GM08714 (cell line): ENCODE results near the gene SMIM8.
"Not testable (repeated sequence)": the region's sequence is repeated elsewhere in the genome, so short reads cannot be mapped to it uniquely, and the experiment has no call there.

Experiments used
- H3K4me3 ChIP-seq: fragments of 200-500 bp; sonication (Bioruptor generic); 2 replicates; pipeline ENCODE4 v1.5.1; 2014; ENCODE audit warnings: mild to moderate bottlenecking, low read length, inconsistent platforms
- ZNF274 ChIP-seq: IDR thresholded peaks from 2 replicates; pipeline ENCODE4 v1.6.1; 2012; ENCODE audit warnings: mild to moderate bottlenecking, low read depth, low read length

The SMIM8 gene

DNA sequence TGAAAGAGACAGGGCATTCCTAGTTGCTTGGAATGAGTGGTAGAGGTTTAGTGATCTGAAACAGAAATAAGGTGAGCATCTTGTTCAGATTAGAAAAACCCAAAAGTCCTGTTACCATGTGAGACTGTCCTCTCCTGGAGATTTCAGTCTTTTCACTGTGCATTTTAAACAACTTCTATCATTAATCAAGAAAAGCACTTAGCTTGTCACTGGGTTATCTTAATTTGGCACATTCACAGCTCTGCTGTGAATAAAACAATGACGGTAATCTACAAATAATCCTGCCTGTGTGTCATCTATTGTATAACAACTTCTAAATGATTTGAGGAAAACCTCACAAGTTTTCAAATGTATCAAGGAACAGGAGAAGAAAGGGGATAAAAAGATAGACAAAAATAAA is 9.5 kb upstream of the SMIM8 start:
- no peak for TF ChIP-seq ZNF274
- no peak overlapping the region for H3K4me3 ChIP-seq

DNA sequence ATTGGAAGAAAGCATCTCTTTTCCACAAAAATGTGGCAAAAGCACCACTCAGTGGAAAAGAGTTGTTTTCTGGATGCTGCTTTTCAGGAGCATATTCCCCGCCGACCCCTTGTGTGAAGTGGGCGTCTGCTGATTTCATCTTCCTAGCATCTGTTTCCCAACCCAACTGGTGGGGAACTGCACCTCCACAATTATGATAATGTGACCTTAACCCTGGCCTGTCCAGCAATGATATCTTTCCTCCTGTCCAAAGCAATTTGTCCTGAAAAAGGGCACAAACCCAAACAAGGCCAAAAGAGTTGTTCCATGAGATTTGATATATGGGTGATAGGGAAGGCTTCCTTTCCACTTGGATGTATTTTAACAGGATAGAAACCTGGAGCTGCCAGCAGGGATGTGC is 7.3 kb upstream of the SMIM8 start:
- TF ChIP-seq ZNF274 = no peak
- H3K4me3 ChIP-seq = no peak overlapping the region

DNA sequence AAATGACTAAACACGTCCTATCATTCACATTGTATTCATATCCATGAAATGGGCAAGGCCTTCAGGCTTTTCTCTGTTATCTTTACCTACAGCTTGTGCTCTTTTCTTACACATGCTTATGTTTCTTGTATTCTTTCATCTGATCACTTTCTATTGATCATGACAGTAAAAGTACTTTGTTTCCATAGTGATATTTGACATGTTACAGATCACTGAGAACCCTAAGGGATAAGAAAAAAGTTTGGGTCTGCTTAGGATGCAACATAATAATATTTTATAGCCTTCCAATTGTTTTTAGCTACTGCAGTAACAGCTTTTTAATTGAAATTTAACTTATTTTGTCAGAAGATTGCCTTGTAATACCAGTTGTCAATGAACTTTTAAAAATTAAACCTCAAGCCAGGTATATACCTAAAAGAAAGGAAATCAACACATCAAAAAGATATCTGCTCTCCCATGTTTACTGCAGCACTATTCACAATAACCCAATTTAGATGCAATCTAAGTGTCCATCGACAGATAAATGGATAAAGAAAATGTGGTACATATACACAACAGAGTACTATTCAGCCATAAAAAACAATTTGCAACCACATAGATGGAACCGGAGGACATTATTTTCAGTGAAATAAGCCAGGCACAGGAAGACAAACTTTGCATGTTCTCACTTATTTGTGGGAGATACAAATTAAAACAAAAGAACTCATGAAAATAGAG is 3.0 kb upstream of the SMIM8 start:
- H3K4me3 ChIP-seq = no peak overlapping the region
- TF ChIP-seq ZNF274 = no peak

DNA sequence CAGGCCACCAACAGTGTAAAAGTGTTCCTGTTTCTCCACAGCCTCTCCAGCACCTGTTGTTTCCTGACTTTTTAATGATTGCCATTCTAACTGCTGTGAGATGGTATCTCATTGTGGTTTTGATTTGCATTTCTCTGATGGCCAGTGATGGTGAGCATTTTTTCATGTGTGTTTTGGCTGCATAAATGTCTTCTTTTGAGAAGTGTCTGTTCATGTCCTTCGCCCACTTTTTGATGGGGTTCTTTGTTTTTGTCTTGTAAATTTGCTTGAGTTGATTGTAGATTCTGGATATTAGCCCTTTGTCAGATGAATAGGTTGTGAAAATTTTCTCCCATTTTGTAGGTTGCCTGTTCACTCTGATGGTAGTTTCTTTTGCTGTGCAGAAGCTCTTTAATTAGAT is 1.5 kb downstream of the SMIM8 start:
- H3K4me3 ChIP-seq = not testable (repeated sequence)

GRCh38 chr6:87330961-87331360 is 8.6 kb downstream of the SMIM8 start:
- no peak overlapping the region for H3K4me3 ChIP-seq
- TF ChIP-seq ZNF274 = no peak

- TF ChIP-seq ZNF274 = no peak
- H3K4me3 ChIP-seq = no peak overlapping the region
Measured at GRCh38 chr6:87333033-87333432, 10.6 kb downstream of the SMIM8 start.

DNA sequence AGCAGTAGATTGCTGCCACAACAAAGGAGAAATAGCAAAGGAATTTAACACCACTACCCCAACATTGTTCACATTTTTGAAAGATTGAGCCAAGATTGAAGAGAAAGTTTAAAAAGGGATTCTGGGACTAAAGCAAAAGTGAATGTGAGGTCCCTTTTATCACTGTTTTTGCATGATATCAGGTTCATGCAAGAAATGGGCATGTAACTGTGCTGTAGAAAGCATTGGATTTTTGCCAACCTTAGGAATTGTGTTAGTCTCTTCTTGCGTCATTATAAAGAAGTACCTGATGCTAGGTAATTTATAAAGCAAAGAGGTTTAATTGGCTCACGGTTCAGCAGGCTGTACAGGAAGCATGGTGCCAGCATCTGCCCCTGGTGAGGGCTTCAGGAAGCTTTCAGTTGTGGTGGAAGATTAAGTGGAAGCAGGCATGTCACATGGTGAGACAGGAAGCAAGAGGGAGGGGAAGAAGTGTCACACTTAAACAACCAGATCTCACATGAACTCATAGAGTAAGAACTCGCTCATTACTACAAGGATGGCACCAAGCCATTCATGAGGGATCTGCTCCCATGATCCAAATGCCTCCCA is 11.3 kb downstream of the SMIM8 start:
- TF ChIP-seq ZNF274 = no peak
- H3K4me3 ChIP-seq = no peak overlapping the region

- no peak overlapping the region for H3K4me3 ChIP-seq
- TF ChIP-seq ZNF274 = no peak
Measured at GRCh38 chr6:87334683-87335082, 12.3 kb downstream of the SMIM8 start.

- H3K4me3 ChIP-seq = no peak overlapping the region
- no peak for TF ChIP-seq ZNF274
Measured at GRCh38 chr6:87336367-87336766, 14.0 kb downstream of the SMIM8 start.

- H3K4me3 ChIP-seq = no peak overlapping the region
- no peak for TF ChIP-seq ZNF274
Measured at GRCh38 chr6:87340230-87340629, 17.8 kb downstream of the SMIM8 start.

GRCh38 chr6:87341158-87341557 is 18.8 kb downstream of the SMIM8 start:
- no peak overlapping the region for H3K4me3 ChIP-seq
- no peak for TF ChIP-seq ZNF274

GRCh38 chr6:87341899-87342298 is 19.5 kb downstream of the SMIM8 start:
- no peak for TF ChIP-seq ZNF274
- no peak overlapping the region for H3K4me3 ChIP-seq

GRCh38 chr6:87342829-87343228 is 20.4 kb downstream of the SMIM8 start:
- H3K4me3 ChIP-seq = no peak overlapping the region
- TF ChIP-seq ZNF274 = no peak

- no peak for TF ChIP-seq ZNF274
- H3K4me3 ChIP-seq = no peak within 1 kb of the TSS
Measured at GRCh38 chr6:87344731-87345130, 22.3 kb downstream of the SMIM8 start, which contains the start of gene C6orf163. Gene C6orf163 (plus strand): TSS chr6:87344813. CDS start chr6:87345100, 287 bp downstream.

GRCh38 chr6:87346700-87347099 is 24.3 kb downstream of the SMIM8 start:
- no peak overlapping the region for H3K4me3 ChIP-seq
- TF ChIP-seq ZNF274 = no peak

GRCh38 chr6:87349896-87350295 is 27.5 kb downstream of the SMIM8 start:
- H3K4me3 ChIP-seq = no peak overlapping the region
- TF ChIP-seq ZNF274 = no peak
